ENCODE data around the gene MAN1C1. TPM values are rescaled to one million over a fixed set of nuclear protein-coding genes. Genes with fewer than 3 reads are reported as not detected.

MAN1C1 gene
- polyA plus RNA-seq, 1 donor from 2014 or later, result 1.3 TPM

- Histone ChIP-seq H3K4me2 (ENCODE audit: low read length) (no peak overlapping the region), H3K79me2 (replicated peaks; ENCODE audit: insufficient read depth, low read length) (no peaks in the 10 kb centered on the region), H3K9me2 (ENCODE audit: insufficient read depth, low read length) (no peaks in the 10 kb centered on the region), H3K27me3 (ENCODE audit: insufficient read depth, low read depth, low read length) (no peaks in the 10 kb centered on the region), H3K4me3 (ENCODE audit: low read length) (no peak overlapping the region), H4K20me1 (ENCODE audit: insufficient read depth) (no peaks in the 10 kb centered on the region), H3K9me3 (ENCODE audit: low read length) (no peaks in the 10 kb centered on the region), H3K36me3 (ENCODE audit: insufficient read depth, low read length) (no peaks in the 10 kb centered on the region), H3K9ac (ENCODE audit: low read length) (no peak overlapping the region), H3K27ac (ENCODE audit: low read length) (no peak overlapping the region), H3F3A (ENCODE audit: insufficient read depth, low read length, poor library complexity, severe bottlenecking) (no peaks in the 10 kb centered on the region), H2AFZ (ENCODE audit: low read depth, low read length) (no peak overlapping the region)
- no peak for TF ChIP-seq RAD21 (conservative IDR thresholded peaks at IDR 0.05)
- no peak for TF ChIP-seq EZH2 (IDR thresholded peaks at IDR 0.05; ENCODE audit: borderline replicate concordance, insufficient read depth, low read length, poor library complexity, severe bottlenecking)
- no peak for TF ChIP-seq EP300 (conservative IDR thresholded peaks at IDR 0.05; ENCODE audit: poor library complexity, severe bottlenecking)
- no peak for TF ChIP-seq MXI1 (conservative IDR thresholded peaks at IDR 0.05; ENCODE audit: poor library complexity, severe bottlenecking)
- TF ChIP-seq SMC3 (conservative IDR thresholded peaks at IDR 0.05; ENCODE audit: poor library complexity), result no peak
Observed at GRCh38 chr1:25643929-25644328, 27.3 kb downstream of the MAN1C1 start.

- Histone ChIP-seq H3K4me3 (ENCODE audit: low read length) (no peak overlapping the region), H3K9me3 (ENCODE audit: low read length) (no peaks in the 10 kb centered on the region), H3K27me3 (ENCODE audit: insufficient read depth, low read depth, low read length) (no peaks in the 10 kb centered on the region), H4K20me1 (ENCODE audit: insufficient read depth) (no peaks in the 10 kb centered on the region), H3K79me2 (replicated peaks; ENCODE audit: insufficient read depth, low read length) (no peaks in the 10 kb centered on the region), H3K9ac (ENCODE audit: low read length) (no peak overlapping the region), H3K27ac (ENCODE audit: low read length) (no peak overlapping the region), H2AFZ (ENCODE audit: low read depth, low read length) (no peak overlapping the region), H3K4me2 (ENCODE audit: low read length) (no peak overlapping the region), H3F3A (ENCODE audit: insufficient read depth, low read length, poor library complexity, severe bottlenecking) (no peaks in the 10 kb centered on the region), H3K36me3 (ENCODE audit: insufficient read depth, low read length) (no peaks in the 10 kb centered on the region), H3K9me2 (ENCODE audit: insufficient read depth, low read length) (no peaks in the 10 kb centered on the region)
- TF ChIP-seq RAD21 (conservative IDR thresholded peaks at IDR 0.05) (no peak), POLR2AphosphoS5 (IDR thresholded peaks at IDR 0.05) (no peak), EZH2 (IDR thresholded peaks at IDR 0.05; ENCODE audit: borderline replicate concordance, insufficient read depth, low read length, poor library complexity, severe bottlenecking) (no peak), REST (IDR thresholded peaks at IDR 0.05; ENCODE audit: borderline replicate concordance) (no peak), SMC3 (conservative IDR thresholded peaks at IDR 0.05; ENCODE audit: poor library complexity) (no peak), MXI1 (conservative IDR thresholded peaks at IDR 0.05; ENCODE audit: poor library complexity, severe bottlenecking) (no peak), TAF1 (IDR thresholded peaks at IDR 0.05; ENCODE audit: low read depth) (no peak), EP300 (conservative IDR thresholded peaks at IDR 0.05; ENCODE audit: poor library complexity, severe bottlenecking) (no peak), CTCF (IDR thresholded peaks at IDR 0.05; ENCODE audit: poor library complexity, severe bottlenecking) (no peak)
Observed at GRCh38 chr1:25644962-25645361, 28.4 kb downstream of the MAN1C1 start.
